ENCODE results near the gene TMEM234. TPM values are rescaled to one million over a fixed set of nuclear protein-coding genes. Genes with fewer than 3 reads are reported as not detected.

TMEM234 gene
- total and polyA plus RNA-seq, 2 of the 13 experiments (the other 11 are each of a cell fraction or from before 2014, with no cell fraction given), result 6.1 to 9.0 TPM

GRCh38 chr1:32256473-32257226 is 34.5 kb upstream of the TMEM234 start:
- no peaks in the 10 kb centered on the region for H4K20me1 ChIP-seq (ENCODE audit: insufficient read depth, low read length)
- no peaks in the 10 kb centered on the region for H3K9me3 ChIP-seq (ENCODE audit: low read length)
- 77% methylated on average over 9 of the region's 9 CpGs for WGBS (ENCODE audit: low lambda C conversion rate)
- FAIRE-seq (no peak), DNase-seq (ENCODE audit: low spot score) (no peak), ATAC-seq (no peak)
- H3K4me1 ChIP-seq (ENCODE audit: insufficient read depth, low read length), result peaks cover 66% of the 10 kb centered on the region
- H3K36me3 ChIP-seq (replicated peaks in 1 of 2; ENCODE audit: control insufficient read depth in 1 of 2, insufficient read depth in 2 of 2, low read length in 2 of 2), result no peaks in the 10 kb centered on the region
- intact Hi-C loops (cut with micrococcal nuclease; ENCODE audit: unreplicated experiment) (no loop called here), in situ Hi-C loops (cut with HindIII; ENCODE audit: extremely low pct_ligation_motif_present, low pct_unique_long_range_greater_than_20kb) (no loop called here)
- no peak overlapping the region for H3K27ac ChIP-seq (ENCODE audit: extremely low read length, insufficient read depth, low read length)
- CTCF ChIA-PET (ENCODE audit: low intra/inter-chr PET ratio, low total read pairs), result no interaction called here
- no peak overlapping the region for H3K4me2 ChIP-seq (ENCODE audit: low read depth, low read length)
- H3K4me3 ChIP-seq (replicated peaks in 1 of 3; ENCODE audit: insufficient read depth in 1 of 3, low read depth in 2 of 3, low read length in 3 of 3), result no peak overlapping the region
- POLR2A ChIA-PET, result interaction anchor here (0.7 to 2.2 kb wide), 5 partner anchors 16 to 103 kb away, joined by 3 to 17 read pairs (median 4); partner anchors contain the start of gene HDAC1
- H3K27me3 ChIP-seq (ENCODE audit: control insufficient read depth in 1 of 2, insufficient read depth in 2 of 2, low read length in 2 of 2), result no peaks in the 10 kb centered on the region
- H3K9ac ChIP-seq (ENCODE audit: insufficient read depth, low read depth, low read length), result no peak overlapping the region
- TF ChIP-seq, protein P1, sequence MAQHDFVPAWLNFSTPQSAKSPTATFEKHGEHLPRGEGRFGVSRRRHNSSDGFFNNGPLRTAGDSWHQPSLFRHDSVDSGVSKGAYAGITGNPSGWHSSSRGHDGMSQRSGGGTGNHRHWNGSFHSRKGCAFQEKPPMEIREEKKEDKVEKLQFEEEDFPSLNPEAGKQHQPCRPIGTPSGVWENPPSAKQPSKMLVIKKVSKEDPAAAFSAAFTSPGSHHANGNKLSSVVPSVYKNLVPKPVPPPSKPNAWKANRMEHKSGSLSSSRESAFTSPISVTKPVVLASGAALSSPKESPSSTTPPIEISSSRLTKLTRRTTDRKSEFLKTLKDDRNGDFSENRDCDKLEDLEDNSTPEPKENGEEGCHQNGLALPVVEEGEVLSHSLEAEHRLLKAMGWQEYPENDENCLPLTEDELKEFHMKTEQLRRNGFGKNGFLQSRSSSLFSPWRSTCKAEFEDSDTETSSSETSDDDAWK (CRISPR knock-in tag; IDR thresholded peaks at IDR 0.05), result no peak
- TF ChIP-seq TMF1 (CRISPR knock-in tag; IDR thresholded peaks at IDR 0.05; ENCODE audit: low read depth) (no peak), BHLHE40 (IDR thresholded peaks at IDR 0.05; ENCODE audit: low read length) (no peak), ZNF234 (CRISPR knock-in tag; conservative IDR thresholded peaks at IDR 0.05) (no peak), TEAD2 (CRISPR knock-in tag; IDR thresholded peaks at IDR 0.05) (no peak), CHD4 (IDR thresholded peaks at IDR 0.05; ENCODE audit: borderline replicate concordance, low read length) (no peak), ARID5B (CRISPR knock-in tag; IDR thresholded peaks at IDR 0.05) (no peak)
- TF ChIP-seq, protein P2, sequence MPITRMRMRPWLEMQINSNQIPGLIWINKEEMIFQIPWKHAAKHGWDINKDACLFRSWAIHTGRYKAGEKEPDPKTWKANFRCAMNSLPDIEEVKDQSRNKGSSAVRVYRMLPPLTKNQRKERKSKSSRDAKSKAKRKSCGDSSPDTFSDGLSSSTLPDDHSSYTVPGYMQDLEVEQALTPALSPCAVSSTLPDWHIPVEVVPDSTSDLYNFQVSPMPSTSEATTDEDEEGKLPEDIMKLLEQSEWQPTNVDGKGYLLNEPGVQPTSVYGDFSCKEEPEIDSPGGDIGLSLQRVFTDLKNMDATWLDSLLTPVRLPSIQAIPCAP (CRISPR knock-in tag; IDR thresholded peaks at IDR 0.05; ENCODE audit: low read depth), result no peak
- TF ChIP-seq, protein P3, sequence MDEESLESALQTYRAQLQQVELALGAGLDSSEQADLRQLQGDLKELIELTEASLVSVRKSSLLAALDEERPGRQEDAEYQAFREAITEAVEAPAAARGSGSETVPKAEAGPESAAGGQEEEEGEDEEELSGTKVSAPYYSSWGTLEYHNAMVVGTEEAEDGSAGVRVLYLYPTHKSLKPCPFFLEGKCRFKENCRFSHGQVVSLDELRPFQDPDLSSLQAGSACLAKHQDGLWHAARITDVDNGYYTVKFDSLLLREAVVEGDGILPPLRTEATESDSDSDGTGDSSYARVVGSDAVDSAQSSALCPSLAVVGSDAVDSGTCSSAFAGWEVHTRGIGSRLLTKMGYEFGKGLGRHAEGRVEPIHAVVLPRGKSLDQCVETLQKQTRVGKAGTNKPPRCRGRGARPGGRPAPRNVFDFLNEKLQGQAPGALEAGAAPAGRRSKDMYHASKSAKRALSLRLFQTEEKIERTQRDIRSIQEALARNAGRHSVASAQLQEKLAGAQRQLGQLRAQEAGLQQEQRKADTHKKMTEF (CRISPR knock-in tag; IDR thresholded peaks at IDR 0.05), result no peak
- TF ChIP-seq, protein P4, sequence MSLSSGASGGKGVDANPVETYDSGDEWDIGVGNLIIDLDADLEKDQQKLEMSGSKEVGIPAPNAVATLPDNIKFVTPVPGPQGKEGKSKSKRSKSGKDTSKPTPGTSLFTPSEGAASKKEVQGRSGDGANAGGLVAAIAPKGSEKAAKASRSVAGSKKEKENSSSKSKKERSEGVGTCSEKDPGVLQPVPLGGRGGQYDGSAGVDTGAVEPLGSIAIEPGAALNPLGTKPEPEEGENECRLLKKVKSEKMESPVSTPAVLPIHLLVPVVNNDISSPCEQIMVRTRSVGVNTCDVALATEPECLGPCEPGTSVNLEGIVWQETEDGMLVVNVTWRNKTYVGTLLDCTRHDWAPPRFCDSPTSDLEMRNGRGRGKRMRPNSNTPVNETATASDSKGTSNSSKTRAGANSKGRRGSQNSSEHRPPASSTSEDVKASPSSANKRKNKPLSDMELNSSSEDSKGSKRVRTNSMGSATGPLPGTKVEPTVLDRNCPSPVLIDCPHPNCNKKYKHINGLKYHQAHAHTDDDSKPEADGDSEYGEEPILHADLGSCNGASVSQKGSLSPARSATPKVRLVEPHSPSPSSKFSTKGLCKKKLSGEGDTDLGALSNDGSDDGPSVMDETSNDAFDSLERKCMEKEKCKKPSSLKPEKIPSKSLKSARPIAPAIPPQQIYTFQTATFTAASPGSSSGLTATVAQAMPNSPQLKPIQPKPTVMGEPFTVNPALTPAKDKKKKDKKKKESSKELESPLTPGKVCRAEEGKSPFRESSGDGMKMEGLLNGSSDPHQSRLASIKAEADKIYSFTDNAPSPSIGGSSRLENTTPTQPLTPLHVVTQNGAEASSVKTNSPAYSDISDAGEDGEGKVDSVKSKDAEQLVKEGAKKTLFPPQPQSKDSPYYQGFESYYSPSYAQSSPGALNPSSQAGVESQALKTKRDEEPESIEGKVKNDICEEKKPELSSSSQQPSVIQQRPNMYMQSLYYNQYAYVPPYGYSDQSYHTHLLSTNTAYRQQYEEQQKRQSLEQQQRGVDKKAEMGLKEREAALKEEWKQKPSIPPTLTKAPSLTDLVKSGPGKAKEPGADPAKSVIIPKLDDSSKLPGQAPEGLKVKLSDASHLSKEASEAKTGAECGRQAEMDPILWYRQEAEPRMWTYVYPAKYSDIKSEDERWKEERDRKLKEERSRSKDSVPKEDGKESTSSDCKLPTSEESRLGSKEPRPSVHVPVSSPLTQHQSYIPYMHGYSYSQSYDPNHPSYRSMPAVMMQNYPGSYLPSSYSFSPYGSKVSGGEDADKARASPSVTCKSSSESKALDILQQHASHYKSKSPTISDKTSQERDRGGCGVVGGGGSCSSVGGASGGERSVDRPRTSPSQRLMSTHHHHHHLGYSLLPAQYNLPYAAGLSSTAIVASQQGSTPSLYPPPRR (CRISPR knock-in tag; IDR thresholded peaks at IDR 0.05; ENCODE audit: borderline replicate concordance), result no peak
- H2AFZ ChIP-seq (ENCODE audit: low read length), result no peak overlapping the region
- H3K79me2 ChIP-seq (ENCODE audit: insufficient read depth, low read length), result no peaks in the 10 kb centered on the region
- BruUV-seq (replicated peaks), result no TSS peak
